Measurements from ENCODE around the gene NRDE2.
A peak's percentile ranks its signal among the peaks of the same experiment; 100 is the strongest.
"Not testable (repeated sequence)": the region's sequence is repeated elsewhere in the genome, so short reads cannot be mapped to it uniquely, and the experiment has no call there.

Gene NRDE2

GRCh38 chr14:90266441-90267154 lies 65.1 kb downstream of the NRDE2 start:
- no peak for ATAC-seq

DNA sequence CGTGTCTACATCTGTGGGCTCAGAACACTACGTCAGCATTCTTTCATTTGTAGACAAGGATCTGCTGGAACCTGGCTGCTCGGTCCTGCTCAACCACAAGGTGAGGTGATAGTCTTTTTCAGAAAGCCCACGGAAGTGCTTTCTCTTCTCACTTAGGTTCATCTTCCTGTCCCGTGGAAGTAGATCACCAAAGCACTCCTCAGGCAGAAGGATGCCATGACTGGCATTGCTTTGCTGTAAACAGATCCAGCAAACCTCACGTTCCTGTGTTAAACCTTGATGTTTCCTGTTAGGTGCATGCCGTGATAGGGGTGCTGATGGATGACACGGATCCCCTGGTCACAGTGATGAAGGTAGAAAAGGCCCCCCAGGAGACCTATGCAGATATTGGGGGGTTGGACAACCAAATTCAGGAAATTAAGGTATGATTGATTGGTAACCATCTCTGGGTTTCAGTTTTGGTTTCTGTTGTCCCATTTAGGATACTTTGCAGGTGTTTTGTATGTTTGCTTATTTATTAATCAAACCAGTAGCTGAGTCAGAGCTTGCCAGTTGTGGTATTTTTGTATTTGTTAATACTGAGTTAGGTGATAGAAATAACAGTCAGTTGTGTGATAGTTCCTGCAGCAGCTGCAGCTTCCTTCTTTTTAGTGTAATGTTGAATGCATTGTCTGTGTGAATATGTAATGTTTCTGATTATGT lies 67.8 kb downstream of the NRDE2 start:
- ATAC-seq, result peak; percentile 84 to 88

GRCh38 chr14:90256354-90257131 lies 75.2 kb downstream of the NRDE2 start, which contains the start of gene PSMC1:
Gene PSMC1 (plus strand): TSS chr14:90256553. CDS start chr14:90256598, 45 bp downstream.
- peak; percentile 97 to 98 for ATAC-seq

DNA sequence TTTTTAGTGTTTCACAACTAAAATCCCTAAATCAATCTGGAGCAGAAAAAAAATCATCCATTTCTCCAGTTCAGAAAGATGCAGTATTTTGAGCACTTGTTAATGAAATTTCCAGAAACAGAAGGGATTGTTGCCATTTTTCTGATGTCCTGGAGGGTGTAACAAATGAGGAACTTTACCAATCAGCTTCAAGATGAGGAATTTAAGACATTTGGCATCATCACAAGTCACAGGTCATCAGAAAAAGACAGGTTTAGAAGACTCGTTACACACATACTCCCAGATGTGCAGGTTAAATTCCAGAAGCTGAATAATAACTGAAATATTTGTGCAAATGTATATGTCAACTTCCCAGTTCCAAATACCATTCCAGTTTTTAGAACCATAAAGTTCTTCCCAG lies 75.9 kb downstream of the NRDE2 start:
- no peak for ATAC-seq

DNA sequence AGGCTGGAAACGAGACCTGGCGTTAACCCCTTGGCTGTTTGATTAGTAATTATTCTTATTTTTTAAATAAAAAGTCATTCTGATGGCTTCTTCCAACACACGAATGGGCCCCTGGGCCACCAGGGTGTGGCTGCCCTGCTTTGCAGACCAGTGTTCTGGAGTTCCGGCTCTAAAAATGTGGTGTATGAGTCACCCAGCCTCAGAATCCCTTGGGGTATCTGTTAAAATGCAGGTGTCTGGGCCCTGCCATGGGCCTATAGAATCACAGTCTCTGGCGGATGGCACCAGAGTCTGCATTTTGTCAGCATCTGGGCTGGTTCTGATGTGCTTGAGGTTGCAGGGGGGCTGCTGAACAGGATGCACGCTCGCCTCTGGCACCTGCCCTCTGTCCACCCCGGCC lies 77.9 kb downstream of the NRDE2 start:
- ATAC-seq, result no peak

- ATAC-seq, result no peak
These were observed 83.1 kb downstream of the NRDE2 start for GRCh38 chr14:90248594-90248993.

DNA sequence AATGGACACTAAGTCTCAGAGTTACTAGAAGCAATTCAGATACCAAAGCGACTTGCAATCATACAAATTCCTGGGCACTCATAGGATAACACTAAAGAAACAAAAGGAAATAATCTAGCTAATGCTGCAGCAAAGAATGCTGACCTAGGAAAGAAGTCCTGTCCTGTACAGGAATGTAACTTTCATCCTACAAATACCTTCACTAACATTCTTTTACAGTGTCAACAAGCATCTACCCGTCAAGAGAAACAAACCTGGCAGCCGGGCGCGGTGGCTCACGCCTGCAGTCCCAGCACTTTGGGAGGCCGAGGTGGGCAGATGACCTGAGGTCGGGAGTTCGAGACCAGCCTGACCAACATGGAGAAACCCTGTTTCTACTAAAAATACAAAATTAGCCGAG lies 84.3 kb downstream of the NRDE2 start:
- ATAC-seq, result not testable (repeated sequence)

- no peak for ATAC-seq
These were observed 84.8 kb downstream of the NRDE2 start for GRCh38 chr14:90246936-90247335.

GRCh38 chr14:90242444-90242843 lies 89.3 kb downstream of the NRDE2 start:
- no peak for ATAC-seq

DNA sequence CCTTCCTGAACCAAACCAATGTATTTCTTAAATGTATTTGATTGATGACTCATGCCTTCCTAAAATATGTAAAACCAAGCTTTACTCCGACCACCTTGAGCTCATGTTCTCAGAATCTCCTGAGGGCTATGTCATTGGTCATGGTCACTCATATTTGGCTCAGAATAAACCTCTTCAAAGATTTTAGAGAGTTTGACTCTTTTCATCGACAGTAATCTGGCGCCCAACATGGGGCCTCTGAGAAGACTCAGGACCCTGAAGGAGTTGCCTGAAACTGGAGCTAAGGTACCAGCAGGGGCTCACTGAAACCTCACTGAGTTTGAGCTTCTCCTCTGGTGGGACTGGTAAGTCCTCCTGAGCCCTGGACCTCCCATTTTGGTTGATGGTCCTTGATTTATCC lies 92.6 kb downstream of the NRDE2 start:
- no peak for ATAC-seq

- ATAC-seq, result peak in 1 of 2 donors; percentile 62
These were observed 96.4 kb downstream of the NRDE2 start for GRCh38 chr14:90235179-90235976.

DNA sequence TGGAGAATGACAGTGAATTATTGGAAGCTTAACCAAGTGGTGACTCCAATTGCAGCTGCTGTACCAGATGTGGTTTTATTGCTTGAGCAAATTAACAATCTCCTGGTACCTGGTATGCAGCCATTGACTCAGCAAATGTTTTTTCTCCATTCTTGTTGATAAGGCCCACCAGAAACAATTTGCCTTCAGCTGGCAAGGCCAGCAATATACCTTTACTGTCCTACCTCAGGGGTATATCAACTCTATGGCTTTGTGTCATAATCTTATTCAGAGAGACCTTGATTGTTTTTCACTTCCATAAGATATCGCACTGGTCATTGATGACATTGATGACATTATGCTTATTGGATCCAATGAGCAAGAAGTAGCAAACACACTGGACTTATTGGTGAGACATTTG lies 101.8 kb downstream of the NRDE2 start:
- ATAC-seq, result not testable (repeated sequence)

DNA sequence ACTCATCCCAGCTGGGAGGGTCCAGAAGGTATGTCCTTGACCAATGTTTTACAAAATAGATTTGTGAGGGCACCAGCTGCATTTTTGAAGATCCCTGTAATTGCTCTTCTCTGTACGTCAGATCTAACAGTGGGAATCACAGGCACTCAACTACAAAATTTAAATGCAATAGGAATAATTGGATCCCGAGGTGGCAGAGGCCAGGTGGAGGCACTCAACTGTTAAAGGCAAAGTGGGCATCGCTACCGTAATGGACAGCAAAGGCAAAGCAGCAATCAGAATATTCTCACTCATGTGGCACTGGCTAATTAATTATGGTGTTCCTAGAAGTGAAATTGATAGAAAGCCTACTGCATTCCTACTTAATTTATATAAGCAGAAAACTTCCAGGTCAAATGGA lies 103.3 kb downstream of the NRDE2 start:
- no peak for ATAC-seq
